Measurements from ENCODE around the gene CACNB2. TPM values are rescaled to one million over a fixed set of nuclear protein-coding genes. Genes with fewer than 3 reads are reported as not detected.

Gene CACNB2
- total and polyA plus RNA-seq, 2 experiments from 2014 or later, result 4.6 to 5.3 TPM

DNA sequence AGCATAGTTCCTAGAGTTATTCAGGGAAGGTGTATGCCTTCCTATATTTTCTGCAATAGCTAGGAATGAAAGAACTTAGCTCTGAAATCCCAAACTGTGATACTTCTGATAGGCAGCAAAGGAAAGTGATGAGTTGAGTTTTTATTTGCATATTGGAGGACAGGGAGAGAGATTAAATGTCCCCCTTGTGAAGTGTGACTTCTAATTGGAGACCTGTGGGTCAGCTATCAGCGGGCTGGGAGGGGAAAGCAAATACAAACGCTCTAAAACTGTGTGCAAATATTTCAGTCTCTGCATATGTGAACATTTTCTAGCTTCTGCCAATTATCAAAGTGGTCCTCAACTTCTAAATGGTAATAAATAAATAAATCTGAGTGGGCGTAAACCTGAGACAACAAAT is 203.3 kb downstream of the CACNB2 start:
- 76% methylated on average over 3 of the region's 3 CpGs for WGBS (ENCODE audit: low lambda C conversion rate, missing lambda C conversion rate)
- no peak for TF ChIP-seq CTCF (IDR thresholded peaks at IDR 0.05; ENCODE audit: poor library complexity)
- TF ChIP-seq EZH2 (IDR thresholded peaks at IDR 0.05; ENCODE audit: borderline replicate concordance), result no peak
- TF ChIP-seq EZH2phosphoT487 (IDR thresholded peaks at IDR 0.05; ENCODE audit: low read depth, severe bottlenecking, unreplicated experiment), result no peak
- Histone ChIP-seq H4K20me1 (ENCODE audit: insufficient read depth, poor library complexity, severe bottlenecking) (no peaks in the 10 kb centered on the region), H3K4me3 (no peak overlapping the region), H3K27me3 (no peaks in the 10 kb centered on the region), H3K9me2 (replicated peaks; ENCODE audit: insufficient read depth) (no peaks in the 10 kb centered on the region), H3K4me2 (no peak overlapping the region), H3K36me3 (replicated peaks; ENCODE audit: insufficient read depth, low read depth) (no peaks in the 10 kb centered on the region), H2AFZ (no peak overlapping the region), H3K79me2 (no peaks in the 10 kb centered on the region), H3K27ac (no peak overlapping the region), H3K4me1 (ENCODE audit: insufficient read depth) (no peaks in the 10 kb centered on the region), H3K9me3 (ENCODE audit: low read depth) (no peaks in the 10 kb centered on the region)
- no peak for DNase-seq (ENCODE audit: low spot score)

GRCh38 chr10:18345308-18345707 is 205.1 kb downstream of the CACNB2 start:
- Histone ChIP-seq H3K9me2 (replicated peaks; ENCODE audit: insufficient read depth) (no peaks in the 10 kb centered on the region), H3K79me2 (no peaks in the 10 kb centered on the region), H3K4me2 (no peak overlapping the region), H3K4me1 (ENCODE audit: insufficient read depth) (no peaks in the 10 kb centered on the region), H3K4me3 (no peak overlapping the region), H3K9me3 (ENCODE audit: low read depth) (no peaks in the 10 kb centered on the region), H3K36me3 (replicated peaks; ENCODE audit: insufficient read depth, low read depth) (no peaks in the 10 kb centered on the region), H3K27me3 (no peaks in the 10 kb centered on the region), H3K27ac (no peak overlapping the region), H2AFZ (no peak overlapping the region), H4K20me1 (ENCODE audit: insufficient read depth, poor library complexity, severe bottlenecking) (no peaks in the 10 kb centered on the region)
- 93% methylated on average over 3 of the region's 3 CpGs for WGBS (ENCODE audit: low lambda C conversion rate, missing lambda C conversion rate)
- TF ChIP-seq EZH2phosphoT487 (IDR thresholded peaks at IDR 0.05; ENCODE audit: low read depth, severe bottlenecking, unreplicated experiment) (no peak), EZH2 (IDR thresholded peaks at IDR 0.05; ENCODE audit: borderline replicate concordance) (no peak), CTCF (IDR thresholded peaks at IDR 0.05; ENCODE audit: poor library complexity) (no peak)
- no peak for DNase-seq (ENCODE audit: low spot score)

DNA sequence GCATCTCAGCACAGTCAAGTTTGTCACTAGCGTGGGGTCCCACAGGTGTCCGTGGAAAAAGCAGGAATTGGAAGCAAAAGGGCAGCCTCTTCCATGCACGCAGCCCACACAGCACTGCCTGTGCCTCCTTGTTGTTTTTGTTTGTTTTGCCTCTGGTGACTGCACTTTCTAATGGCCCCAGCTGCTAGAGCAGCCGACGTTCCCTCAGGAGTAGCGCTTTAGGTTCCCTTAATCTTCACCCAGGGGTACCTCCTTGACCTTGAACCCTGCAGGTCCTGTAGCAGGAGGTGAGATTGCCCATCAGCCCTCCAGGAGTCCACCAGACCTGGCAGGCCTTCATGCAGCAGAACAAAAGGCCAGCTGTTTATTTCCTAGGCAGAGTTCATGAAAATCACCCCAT is 210.1 kb downstream of the CACNB2 start:
- Histone ChIP-seq H3K27ac (no peak overlapping the region), H3K4me2 (no peak overlapping the region), H3K4me1 (ENCODE audit: insufficient read depth) (no peaks in the 10 kb centered on the region), H2AFZ (no peak overlapping the region), H3K36me3 (replicated peaks; ENCODE audit: insufficient read depth, low read depth) (no peaks in the 10 kb centered on the region), H4K20me1 (ENCODE audit: insufficient read depth, poor library complexity, severe bottlenecking) (no peaks in the 10 kb centered on the region), H3K27me3 (no peaks in the 10 kb centered on the region), H3K9me2 (replicated peaks; ENCODE audit: insufficient read depth) (no peaks in the 10 kb centered on the region), H3K4me3 (no peak overlapping the region), H3K9me3 (ENCODE audit: low read depth) (no peaks in the 10 kb centered on the region), H3K79me2 (no peaks in the 10 kb centered on the region)
- DNase-seq (ENCODE audit: low spot score), result no peak
- 67% methylated on average over 6 of the region's 6 CpGs for WGBS (ENCODE audit: low lambda C conversion rate, missing lambda C conversion rate)
- TF ChIP-seq EZH2phosphoT487 (IDR thresholded peaks at IDR 0.05; ENCODE audit: low read depth, severe bottlenecking, unreplicated experiment) (no peak), EZH2 (IDR thresholded peaks at IDR 0.05; ENCODE audit: borderline replicate concordance) (no peak), CTCF (IDR thresholded peaks at IDR 0.05; ENCODE audit: poor library complexity) (no peak)

DNA sequence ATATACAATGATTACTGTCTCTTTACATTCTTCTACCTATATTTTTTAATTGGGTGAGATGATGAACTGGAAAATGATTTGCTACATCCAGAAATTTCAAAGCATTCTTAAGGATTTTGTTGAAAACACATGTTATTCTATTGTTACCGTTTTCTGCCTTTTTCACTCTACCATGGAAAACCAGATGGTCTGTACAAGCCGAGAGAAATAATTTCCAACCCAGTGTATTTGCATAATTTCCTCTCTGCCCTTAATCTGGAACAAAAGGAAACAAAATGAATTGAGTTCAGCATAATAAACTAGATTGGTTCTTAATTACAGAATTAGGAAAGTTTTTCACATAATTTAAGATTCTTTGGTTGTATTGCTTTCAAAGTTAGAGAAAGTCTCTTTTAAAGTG is 211.2 kb downstream of the CACNB2 start:
- H3K9me3 ChIP-seq (ENCODE audit: low read depth), result no peaks in the 10 kb centered on the region
- WGBS (ENCODE audit: low lambda C conversion rate, missing lambda C conversion rate), result 86% methylated on average over 2 of the region's 2 CpGs
- no peak overlapping the region for H2AFZ ChIP-seq
- no peak overlapping the region for H3K27ac ChIP-seq
- TF ChIP-seq CTCF (IDR thresholded peaks at IDR 0.05; ENCODE audit: poor library complexity) (no peak), EZH2 (IDR thresholded peaks at IDR 0.05; ENCODE audit: borderline replicate concordance) (no peak)
- H3K4me3 ChIP-seq, result no peak overlapping the region
- DNase-seq (ENCODE audit: low spot score), result no peak
- H3K4me2 ChIP-seq, result no peak overlapping the region
- no peaks in the 10 kb centered on the region for H3K27me3 ChIP-seq
- H3K36me3 ChIP-seq (replicated peaks; ENCODE audit: insufficient read depth, low read depth), result no peaks in the 10 kb centered on the region
- H3K79me2 ChIP-seq, result no peaks in the 10 kb centered on the region
- no peaks in the 10 kb centered on the region for H3K9me2 ChIP-seq (replicated peaks; ENCODE audit: insufficient read depth)
- H4K20me1 ChIP-seq (ENCODE audit: insufficient read depth, poor library complexity, severe bottlenecking), result no peaks in the 10 kb centered on the region
- no peaks in the 10 kb centered on the region for H3K4me1 ChIP-seq (ENCODE audit: insufficient read depth)

Data from hepatocyte (in vitro differentiated cells).